Keratinocyte (primary cell): Measurements from ENCODE around the gene CAST. TPM values are rescaled to one million over a fixed set of nuclear protein-coding genes. Genes with fewer than 3 reads are reported as not detected.

Source experiments
- DNase-seq: peaks from one replicate; pipeline ENCODE4 v3.0.0-alpha.2; 2011; ENCODE audit warnings: low read depth, missing footprints, low spot score
- FAIRE-seq: peaks from 2 replicates; lab custom pipeline; 2011; peaks lifted over from hg19 to GRCh38; lab: Jason Lieb, UNC
- H2AFZ ChIP-seq: 2 replicates; pipeline ENCODE4 v1.6.0; 2012; ENCODE audit warnings: low read length, control low read depth, inconsistent platforms; ENCODE audit not compliant: control insufficient read depth
- H3K27ac ChIP-seq: 2 replicates; pipeline ENCODE4 v1.5.1; 2011; ENCODE audit warnings: low read length; ENCODE audit not compliant: control insufficient read depth, insufficient read depth
- H3K27me3 ChIP-seq: 3 replicates; pipeline ENCODE4 v1.6.0; 2011; ENCODE audit warnings: low read length; ENCODE audit not compliant: control insufficient read depth, insufficient read depth; ENCODE audit errors: extremely low read depth
- H3K36me3 ChIP-seq, 2 experiments: 2 replicates in 1 of 2; 3 replicates in 1 of 2; pipeline ENCODE4 v1.5.1; 2011; ENCODE audit warnings: low read length in 2 of 2, mild to moderate bottlenecking in 1 of 2; ENCODE audit not compliant: control insufficient read depth in 2 of 2, insufficient read depth in 2 of 2; ENCODE audit errors: extremely low read depth in 1 of 2
- H3K4me1 ChIP-seq: 3 replicates; pipeline ENCODE4 v1.5.1; 2011; ENCODE audit warnings: low read length; ENCODE audit not compliant: control insufficient read depth, insufficient read depth; ENCODE audit errors: extremely low read depth
- H3K4me2 ChIP-seq: 3 replicates; pipeline ENCODE4 v1.6.0; 2011; ENCODE audit warnings: low read depth, low read length; ENCODE audit not compliant: control insufficient read depth, insufficient read depth; ENCODE audit errors: extremely low read depth
- H3K4me3 ChIP-seq, 3 experiments: fragments of 200-600 bp in 1 of 3; sonication (generic) in 1 of 3; 2 replicates in 2 of 3; 3 replicates in 1 of 3; pipeline ENCODE4 v1.5.1; 2011 to 2016; ENCODE audit warnings: low read length in 3 of 3, mild to moderate bottlenecking in 3 of 3, control low read depth in 2 of 3, inconsistent platforms in 1 of 3, low read depth in 1 of 3, mixed read lengths in 1 of 3, mixed run types in 1 of 3, moderate library complexity in 1 of 3; ENCODE audit not compliant: control insufficient read depth in 2 of 3, insufficient read depth in 2 of 3; ENCODE audit errors: extremely low read depth in 1 of 3
- H3K79me2 ChIP-seq: 2 replicates; pipeline ENCODE4 v1.6.0; 2012; ENCODE audit warnings: low read length; ENCODE audit not compliant: control insufficient read depth, insufficient read depth
- H3K9ac ChIP-seq: 3 replicates; pipeline ENCODE4 v1.6.0; 2011; ENCODE audit warnings: low read length; ENCODE audit not compliant: control insufficient read depth, insufficient read depth; ENCODE audit errors: extremely low read depth
- H3K9me1 ChIP-seq: 3 replicates; pipeline ENCODE4 v1.6.0; 2011; ENCODE audit warnings: low read length; ENCODE audit not compliant: control insufficient read depth, insufficient read depth; ENCODE audit errors: extremely low read depth
- H3K9me3 ChIP-seq: 2 replicates; pipeline ENCODE4 v1.5.1; 2012; ENCODE audit warnings: low read depth, low read length; ENCODE audit not compliant: control insufficient read depth
- H4K20me1 ChIP-seq: 3 replicates; pipeline ENCODE4 v1.6.0; 2011; ENCODE audit warnings: low read length; ENCODE audit not compliant: control insufficient read depth, insufficient read depth; ENCODE audit errors: extremely low read depth
- EZH2 ChIP-seq: IDR thresholded peaks from one replicate; pipeline ENCODE4 v1.6.1; 2012; ENCODE audit warnings: inconsistent platforms, mild to moderate bottlenecking, low read length, moderate library complexity
- dilution Hi-C: fragments of 300-500 bp; cut with MboI; formaldehyde crosslinking; loops from one replicate; pipeline ENCODE4 v1.7.0; 2020; ENCODE audit warnings: low sequenced_read_pairs; ENCODE audit not compliant: extremely low pct_ligation_motif_present
- polyA plus RNA-seq, 5 experiments: library from polyadenylated mRNA; depleted of rRNA in 3 of 5; stranded (reverse) in 3 of 5; stranded (forward) in 1 of 5; unstranded in 1 of 5; fragments of >200 nt; gene quantifications; 1 replicate in 1 of 5; 2 replicates in 3 of 5; 3 replicates in 1 of 5; pipeline versions ENCODE4 v1.2.1 to v1.2.3, GENCODE V29; 2011 to 2012; ENCODE audit warnings: missing spikeins in 2 of 5, low read depth in 1 of 5, low replicate concordance in 1 of 5
- TF ChIP-seq, protein P1 (sequence below), 3 experiments: IDR thresholded peaks in 1 of 3; conservative IDR thresholded peaks in 1 of 3; optimal IDR thresholded peaks in 1 of 3; 2 replicates in 2 of 3; 3 replicates in 1 of 3; pipeline versions ENCODE3 to v1.5.1; 2011; ENCODE audit warnings: low read length in 3 of 3, mild to moderate bottlenecking in 3 of 3, moderate library complexity in 2 of 3, control low read depth in 1 of 3, inconsistent platforms in 1 of 3; ENCODE audit not compliant: insufficient read depth in 2 of 3; ENCODE audit errors: extremely low read depth in 1 of 3

Gene CAST
- polyA plus RNA-seq, 1 donor (not counting 4 experiments of a cell fraction or from before 2014, with no cell fraction given) = 238 TPM

DNA sequence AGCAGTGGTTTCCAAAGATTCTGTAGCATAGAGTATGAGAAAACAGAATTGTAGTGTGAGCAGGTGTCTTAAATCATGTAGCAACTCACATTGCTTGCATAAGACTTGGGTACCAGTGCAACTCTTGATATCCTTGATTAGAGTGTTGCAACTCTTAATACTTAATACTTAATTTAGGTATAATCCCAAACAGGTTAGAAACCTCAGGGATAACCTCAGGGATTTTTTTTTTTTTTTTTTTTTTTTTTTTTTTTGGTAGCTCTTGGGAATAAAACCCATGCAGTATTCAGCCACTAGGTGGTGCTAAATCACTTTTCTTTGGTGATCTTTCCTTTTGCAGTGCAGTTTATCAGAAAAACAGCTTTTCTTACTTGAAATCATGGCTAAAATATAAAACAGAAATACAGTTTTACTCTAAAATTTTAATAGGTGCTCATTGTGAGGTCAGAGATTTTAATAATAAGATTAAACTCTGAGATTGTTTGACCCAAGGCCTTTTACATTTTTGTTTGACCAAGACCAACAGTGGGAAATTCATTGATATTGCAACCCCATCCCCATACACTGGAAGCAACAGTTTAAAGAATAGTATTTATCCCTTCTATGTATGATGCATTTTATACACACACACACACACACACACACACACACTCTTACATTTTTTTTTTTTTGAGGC is 90.3 kb downstream of the CAST start:
- no peaks in the 10 kb centered on the region for H3K4me1 ChIP-seq
- no peaks in the 10 kb centered on the region for H3K79me2 ChIP-seq
- H2AFZ ChIP-seq = no peak overlapping the region
- no peaks in the 10 kb centered on the region for H3K9me3 ChIP-seq
- H3K27ac ChIP-seq = no peak overlapping the region
- TF ChIP-seq, protein P1, sequence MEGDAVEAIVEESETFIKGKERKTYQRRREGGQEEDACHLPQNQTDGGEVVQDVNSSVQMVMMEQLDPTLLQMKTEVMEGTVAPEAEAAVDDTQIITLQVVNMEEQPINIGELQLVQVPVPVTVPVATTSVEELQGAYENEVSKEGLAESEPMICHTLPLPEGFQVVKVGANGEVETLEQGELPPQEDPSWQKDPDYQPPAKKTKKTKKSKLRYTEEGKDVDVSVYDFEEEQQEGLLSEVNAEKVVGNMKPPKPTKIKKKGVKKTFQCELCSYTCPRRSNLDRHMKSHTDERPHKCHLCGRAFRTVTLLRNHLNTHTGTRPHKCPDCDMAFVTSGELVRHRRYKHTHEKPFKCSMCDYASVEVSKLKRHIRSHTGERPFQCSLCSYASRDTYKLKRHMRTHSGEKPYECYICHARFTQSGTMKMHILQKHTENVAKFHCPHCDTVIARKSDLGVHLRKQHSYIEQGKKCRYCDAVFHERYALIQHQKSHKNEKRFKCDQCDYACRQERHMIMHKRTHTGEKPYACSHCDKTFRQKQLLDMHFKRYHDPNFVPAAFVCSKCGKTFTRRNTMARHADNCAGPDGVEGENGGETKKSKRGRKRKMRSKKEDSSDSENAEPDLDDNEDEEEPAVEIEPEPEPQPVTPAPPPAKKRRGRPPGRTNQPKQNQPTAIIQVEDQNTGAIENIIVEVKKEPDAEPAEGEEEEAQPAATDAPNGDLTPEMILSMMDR (optimal IDR thresholded peaks at IDR 0.05 in 1 of 3, IDR thresholded peaks at IDR 0.05 in 1 of 3, conservative IDR thresholded peaks at IDR 0.05 in 1 of 3; ENCODE audit: extremely low read depth in 1 of 3, insufficient read depth in 2 of 3, low read length in 3 of 3) = peak in 2 of 3 experiments; percentile 36 to 56
- TF ChIP-seq EZH2 = no peak
- dilution Hi-C loops = no loop called here
- H3K9me1 ChIP-seq = no peaks in the 10 kb centered on the region
- H3K4me2 ChIP-seq = no peak overlapping the region
- peaks cover 44 to 59% of the 10 kb centered on the region in 2 experiments for H3K36me3 ChIP-seq
- no peak for FAIRE-seq
- no peaks in the 10 kb centered on the region for H4K20me1 ChIP-seq
- peak; percentile 21 for DNase-seq
- no peaks in the 10 kb centered on the region for H3K27me3 ChIP-seq
- no peak overlapping the region for H3K4me3 ChIP-seq
- no peak overlapping the region for H3K9ac ChIP-seq

DNA sequence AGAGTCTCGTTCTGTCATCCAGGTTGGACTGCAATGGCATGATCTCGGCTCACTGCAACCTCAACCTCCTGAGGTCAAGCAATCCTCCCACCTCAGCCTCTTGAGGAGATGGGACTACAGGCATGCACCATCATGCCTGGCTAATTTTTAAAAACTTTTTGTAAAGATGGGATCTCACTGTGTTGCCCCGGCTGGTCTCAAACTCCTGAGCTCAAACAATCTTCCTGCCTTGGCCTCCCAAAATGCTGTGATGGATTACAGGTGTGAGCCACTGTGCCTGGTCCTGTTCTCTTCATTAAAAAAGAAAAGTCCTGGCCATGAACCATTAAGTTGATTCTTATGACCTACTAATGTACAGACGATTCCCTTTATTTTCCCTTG is 90.8 kb downstream of the CAST start:
- DNase-seq (no peak), FAIRE-seq (no peak)
- H3K4me3 ChIP-seq = no peak overlapping the region
- H3K79me2 ChIP-seq = no peaks in the 10 kb centered on the region
- H3K4me2 ChIP-seq = no peak overlapping the region
- dilution Hi-C loops = no loop called here
- H2AFZ ChIP-seq = no peak overlapping the region
- no peaks in the 10 kb centered on the region for H3K9me1 ChIP-seq
- no peak for TF ChIP-seq EZH2
- TF ChIP-seq, protein P1 (optimal IDR thresholded peaks at IDR 0.05 in 1 of 3, IDR thresholded peaks at IDR 0.05 in 1 of 3, conservative IDR thresholded peaks at IDR 0.05 in 1 of 3; ENCODE audit: extremely low read depth in 1 of 3, insufficient read depth in 2 of 3, low read length in 3 of 3) = no peak
- no peaks in the 10 kb centered on the region for H3K9me3 ChIP-seq
- H4K20me1 ChIP-seq = no peaks in the 10 kb centered on the region
- H3K9ac ChIP-seq = no peak overlapping the region
- no peaks in the 10 kb centered on the region for H3K27me3 ChIP-seq
- H3K27ac ChIP-seq = no peak overlapping the region
- no peaks in the 10 kb centered on the region for H3K4me1 ChIP-seq
- H3K36me3 ChIP-seq = peaks cover 47 to 55% of the 10 kb centered on the region in 2 experiments
